Activated CD4-positive, alpha-beta T cell treated with anti-CD3 and anti-CD28 coated beads, Interleukin-2, amount 10 ng/mL, durations not matched to agents 7 days and 5 days (primary cell): ENCODE measurements around the gene CSNK2A3. TPM values are rescaled to one million over a fixed set of nuclear protein-coding genes. Genes with fewer than 3 reads are reported as not detected.
"Not testable (repeated sequence)": the region's sequence is repeated elsewhere in the genome, so short reads cannot be mapped to it uniquely, and the experiment has no call there.

ENCODE experiments used
- CTCF ChIA-PET: fragments of 350-600 bp; sonication (Branson Sonifier 250); formaldehyde crosslinking; loops from one replicate; lab custom pipeline; 2021; ENCODE audit warnings: antibody characterized with exemption; lab: Charles Lee
- POLR2A ChIA-PET: fragments of 350-600 bp; sonication (Branson Sonifier 250); formaldehyde crosslinking; loops from one replicate; lab custom pipeline; 2021; ENCODE audit warnings: antibody characterized with exemption; lab: Charles Lee
- DNase-seq: peaks from one replicate; pipeline ENCODE4 v3.0.0-alpha.2; 2020
- H3K27ac Mint-ChIP-seq: one replicate; pipeline ENCODE4 v1.8.0; 2021; ENCODE audit warnings: mild to moderate bottlenecking, moderate library complexity, mixed read lengths
- H3K27me3 Mint-ChIP-seq: one replicate; pipeline ENCODE4 v1.8.0; 2021; ENCODE audit warnings: mixed read lengths
- H3K36me3 Mint-ChIP-seq: one replicate; pipeline ENCODE4 v1.8.0; 2021; ENCODE audit warnings: low read depth, mixed read lengths
- H3K4me1 Mint-ChIP-seq: one replicate; pipeline ENCODE4 v1.8.0; 2021; ENCODE audit warnings: mixed read lengths
- H3K4me3 Mint-ChIP-seq: one replicate; pipeline ENCODE4 v1.8.0; 2021; ENCODE audit warnings: mild to moderate bottlenecking, moderate library complexity, mixed read lengths
- H3K9me3 Mint-ChIP-seq: one replicate; pipeline ENCODE4 v1.8.0; 2021; ENCODE audit warnings: mixed read lengths
- total RNA-seq, 2 experiments: library from RNA; stranded (reverse); gene quantifications; one replicate each; pipeline ENCODE4 v1.2.3, GENCODE V29; 2021

The CSNK2A3 gene
- total RNA-seq, result 1 to 10 TPM in 1 of 2 experiments, under 1 TPM in 1; 0.56 to 1.0 TPM

GRCh38 chr11:11352878-11353277 is at the start of gene CSNK2A3:
Gene CSNK2A3, minus strand, starts transcription at chr11:11353250. Its CDS starts 131 bp downstream, at chr11:11353119.
- H3K9me3 Mint-ChIP-seq, H3K4me3 Mint-ChIP-seq, CTCF ChIA-PET, H3K27me3 Mint-ChIP-seq, DNase-seq, H3K36me3 Mint-ChIP-seq, POLR2A ChIA-PET, H3K27ac Mint-ChIP-seq, H3K4me1 Mint-ChIP-seq: not testable (repeated sequence)

- Mint-ChIP-seq H3K9me3 (no peaks in the 10 kb centered on the region), H3K4me1 (no peaks in the 10 kb centered on the region), H3K27ac (no peak overlapping the region), H3K36me3 (no peaks in the 10 kb centered on the region), H3K4me3 (no peak overlapping the region), H3K27me3 (no peaks in the 10 kb centered on the region)
- ChIA-PET POLR2A (no interaction called here), CTCF (no interaction called here)
- DNase-seq, result no peak
These were observed 49.0 kb upstream of the CSNK2A3 start for GRCh38 chr11:11401960-11402535.

- H3K27ac Mint-ChIP-seq, result no peak overlapping the region
- no peaks in the 10 kb centered on the region for H3K27me3 Mint-ChIP-seq
- CTCF ChIA-PET, result no interaction called here
- DNase-seq, result no peak
- POLR2A ChIA-PET, result no interaction called here
- H3K9me3 Mint-ChIP-seq, result no peaks in the 10 kb centered on the region
- no peak overlapping the region for H3K4me3 Mint-ChIP-seq
- no peaks in the 10 kb centered on the region for H3K4me1 Mint-ChIP-seq
- H3K36me3 Mint-ChIP-seq, result no peaks in the 10 kb centered on the region
These were observed 47.7 kb upstream of the CSNK2A3 start for GRCh38 chr11:11400635-11401232.

GRCh38 chr11:11400121-11400520 is 47.1 kb upstream of the CSNK2A3 start:
- ChIA-PET CTCF (no interaction called here), POLR2A (no interaction called here)
- no peak for DNase-seq
- Mint-ChIP-seq H3K4me1 (no peaks in the 10 kb centered on the region), H3K9me3 (no peaks in the 10 kb centered on the region), H3K36me3 (no peaks in the 10 kb centered on the region), H3K27ac (no peak overlapping the region), H3K4me3 (no peak overlapping the region), H3K27me3 (no peaks in the 10 kb centered on the region)

- DNase-seq, result no peak
- no peaks in the 10 kb centered on the region for H3K9me3 Mint-ChIP-seq
- H3K4me3 Mint-ChIP-seq, result no peak overlapping the region
- H3K27ac Mint-ChIP-seq, result no peak overlapping the region
- H3K4me1 Mint-ChIP-seq, result no peaks in the 10 kb centered on the region
- ChIA-PET CTCF (no interaction called here), POLR2A (no interaction called here)
- H3K36me3 Mint-ChIP-seq, result no peaks in the 10 kb centered on the region
- no peaks in the 10 kb centered on the region for H3K27me3 Mint-ChIP-seq
These were observed 44.7 kb upstream of the CSNK2A3 start for GRCh38 chr11:11397781-11398180.

- no peak for DNase-seq
- Mint-ChIP-seq H3K27me3 (no peaks in the 10 kb centered on the region), H3K36me3 (no peaks in the 10 kb centered on the region), H3K9me3 (no peaks in the 10 kb centered on the region), H3K4me1 (no peaks in the 10 kb centered on the region), H3K27ac (no peak overlapping the region), H3K4me3 (no peak overlapping the region)
- POLR2A ChIA-PET, result no interaction called here
- CTCF ChIA-PET, result no interaction called here
These were observed 44.0 kb upstream of the CSNK2A3 start for GRCh38 chr11:11397036-11397415.

GRCh38 chr11:11396301-11397035 is 43.4 kb upstream of the CSNK2A3 start:
- no peak for DNase-seq
- H3K9me3 Mint-ChIP-seq, result no peaks in the 10 kb centered on the region
- CTCF ChIA-PET, result interaction anchor here (1.6 kb wide), 1 partner anchor 8 kb away, joined by 3 read pairs; no protein-coding TSS in a partner anchor
- no peaks in the 10 kb centered on the region for H3K36me3 Mint-ChIP-seq
- no peak overlapping the region for H3K27ac Mint-ChIP-seq
- H3K4me1 Mint-ChIP-seq, result no peaks in the 10 kb centered on the region
- POLR2A ChIA-PET, result no interaction called here
- H3K27me3 Mint-ChIP-seq, result no peaks in the 10 kb centered on the region
- H3K4me3 Mint-ChIP-seq, result no peak overlapping the region

GRCh38 chr11:11395126-11395525 is 42.1 kb upstream of the CSNK2A3 start:
- H3K4me3 Mint-ChIP-seq, result no peak overlapping the region
- no peaks in the 10 kb centered on the region for H3K36me3 Mint-ChIP-seq
- no peaks in the 10 kb centered on the region for H3K27me3 Mint-ChIP-seq
- H3K9me3 Mint-ChIP-seq, result no peaks in the 10 kb centered on the region
- POLR2A ChIA-PET, result no interaction called here
- no peaks in the 10 kb centered on the region for H3K4me1 Mint-ChIP-seq
- no peak for DNase-seq
- H3K27ac Mint-ChIP-seq, result no peak overlapping the region
- CTCF ChIA-PET, result interaction anchor here (1.0 to 1.6 kb wide), 2 partner anchors 10 to 13 kb away, joined by 3 read pairs; no protein-coding TSS in a partner anchor

- ChIA-PET CTCF (no interaction called here), POLR2A (no interaction called here)
- Mint-ChIP-seq H3K27ac (no peak overlapping the region), H3K4me3 (no peak overlapping the region), H3K9me3 (no peaks in the 10 kb centered on the region), H3K4me1 (no peaks in the 10 kb centered on the region), H3K27me3 (no peaks in the 10 kb centered on the region), H3K36me3 (no peaks in the 10 kb centered on the region)
- DNase-seq, result no peak
These were observed 41.2 kb upstream of the CSNK2A3 start for GRCh38 chr11:11394241-11394640.

- no peak for DNase-seq
- Mint-ChIP-seq H3K9me3 (no peaks in the 10 kb centered on the region), H3K4me3 (no peak overlapping the region), H3K4me1 (no peaks in the 10 kb centered on the region), H3K36me3 (no peaks in the 10 kb centered on the region), H3K27ac (no peak overlapping the region), H3K27me3 (no peaks in the 10 kb centered on the region)
- ChIA-PET POLR2A (no interaction called here), CTCF (no interaction called here)
These were observed 38.9 kb upstream of the CSNK2A3 start for GRCh38 chr11:11391796-11392463.

- Mint-ChIP-seq H3K4me3 (no peak overlapping the region), H3K4me1 (no peaks in the 10 kb centered on the region)
- no peak for DNase-seq
These were observed 38.1 kb upstream of the CSNK2A3 start for GRCh38 chr11:11391169-11391568.

GRCh38 chr11:11390068-11390771 is 37.2 kb upstream of the CSNK2A3 start:
- no peak for DNase-seq
- Mint-ChIP-seq H3K27ac (no peak overlapping the region), H3K4me3 (no peak overlapping the region), H3K4me1 (no peaks in the 10 kb centered on the region), H3K9me3 (no peaks in the 10 kb centered on the region), H3K36me3 (no peaks in the 10 kb centered on the region), H3K27me3 (no peaks in the 10 kb centered on the region)
- ChIA-PET POLR2A (interaction anchor here (0.7 kb wide), 1 partner anchor 23 kb away, joined by 3 read pairs; no protein-coding TSS in a partner anchor), CTCF (no interaction called here)

More at GRCh38 chr11:11391169-11391568, 38.1 kb upstream of the CSNK2A3 start:
- POLR2A ChIA-PET, result interaction anchor here (0.7 kb wide), 1 partner anchor 22 kb away, joined by 3 read pairs; no protein-coding TSS in a partner anchor
- CTCF ChIA-PET, result no interaction called here
- H3K27ac Mint-ChIP-seq, result no peak overlapping the region
- H3K9me3 Mint-ChIP-seq, result no peaks in the 10 kb centered on the region
- no peaks in the 10 kb centered on the region for H3K36me3 Mint-ChIP-seq
- H3K27me3 Mint-ChIP-seq, result no peaks in the 10 kb centered on the region
